Measurements from ENCODE around the gene SLIT3. TPM values are rescaled to one million over a fixed set of nuclear protein-coding genes. Genes with fewer than 3 reads are reported as not detected.

Gene SLIT3
- total RNA-seq, 1 experiment from 2014 or later: not detected

- H4K20me1 ChIP-seq (ENCODE audit: insufficient read depth): no peaks in the 10 kb centered on the region
- H3F3A ChIP-seq (ENCODE audit: insufficient read depth, low read depth): no peaks in the 10 kb centered on the region
- no peaks in the 10 kb centered on the region for H3K79me2 ChIP-seq (ENCODE audit: low read depth)
- H3K9me2 ChIP-seq (ENCODE audit: insufficient read depth): no peaks in the 10 kb centered on the region
- H3K9me3 ChIP-seq (ENCODE audit: insufficient read depth, low read depth): no peaks in the 10 kb centered on the region
- H3K4me1 ChIP-seq (replicated peaks; ENCODE audit: insufficient read depth): no peaks in the 10 kb centered on the region
- TF ChIP-seq CTCF (conservative IDR thresholded peaks at IDR 0.05): no peak
- no peak for TF ChIP-seq EZH2 (IDR thresholded peaks at IDR 0.05; ENCODE audit: low read depth)
- H3K27ac ChIP-seq: no peak overlapping the region
- H3K4me3 ChIP-seq: no peak overlapping the region
- no TSS peak for BruUV-seq (replicated peaks)
- H3K4me2 ChIP-seq: no peak overlapping the region
- intact Hi-C loops (cut with micrococcal nuclease; ENCODE audit: unreplicated experiment): no loop called here
- POLR2A ChIA-PET (ENCODE audit: unreplicated experiment): no interaction called here
- DNase-seq: no peak
- CTCF ChIA-PET: no interaction called here
- no peak overlapping the region for H2AFZ ChIP-seq
- H3K36me3 ChIP-seq (ENCODE audit: low read depth): no peaks in the 10 kb centered on the region
- peaks cover 60% of the 10 kb centered on the region for H3K27me3 ChIP-seq (ENCODE audit: insufficient read depth, low read depth)
Observed at GRCh38 chr5:169263591-169263990, 37.3 kb downstream of the SLIT3 start.

- TF ChIP-seq CTCF (conservative IDR thresholded peaks at IDR 0.05) (no peak), EZH2 (IDR thresholded peaks at IDR 0.05; ENCODE audit: low read depth) (no peak)
- no peaks in the 10 kb centered on the region for H3K9me2 ChIP-seq (ENCODE audit: insufficient read depth)
- no peak overlapping the region for H3K4me3 ChIP-seq
- POLR2A ChIA-PET (ENCODE audit: unreplicated experiment): no interaction called here
- H3F3A ChIP-seq (ENCODE audit: insufficient read depth, low read depth): no peaks in the 10 kb centered on the region
- no peaks in the 10 kb centered on the region for H3K9me3 ChIP-seq (ENCODE audit: insufficient read depth, low read depth)
- H2AFZ ChIP-seq: no peak overlapping the region
- BruUV-seq (replicated peaks): no TSS peak
- H3K4me2 ChIP-seq: no peak overlapping the region
- H3K27ac ChIP-seq: no peak overlapping the region
- intact Hi-C loops (cut with micrococcal nuclease; ENCODE audit: unreplicated experiment): no loop called here
- no peaks in the 10 kb centered on the region for H3K36me3 ChIP-seq (ENCODE audit: low read depth)
- CTCF ChIA-PET: no interaction called here
- H3K27me3 ChIP-seq (ENCODE audit: insufficient read depth, low read depth): peaks cover 81% of the 10 kb centered on the region
- H3K79me2 ChIP-seq (ENCODE audit: low read depth): no peaks in the 10 kb centered on the region
- no peaks in the 10 kb centered on the region for H3K4me1 ChIP-seq (replicated peaks; ENCODE audit: insufficient read depth)
- no peaks in the 10 kb centered on the region for H4K20me1 ChIP-seq (ENCODE audit: insufficient read depth)
- DNase-seq: no peak
Observed at GRCh38 chr5:169260896-169261569, 39.9 kb downstream of the SLIT3 start.

GRCh38 chr5:169258372-169259000 lies 42.5 kb downstream of the SLIT3 start:
- H3F3A ChIP-seq (ENCODE audit: insufficient read depth, low read depth): no peaks in the 10 kb centered on the region
- H3K9me3 ChIP-seq (ENCODE audit: insufficient read depth, low read depth): no peaks in the 10 kb centered on the region
- ChIA-PET CTCF (no interaction called here), POLR2A (ENCODE audit: unreplicated experiment) (no interaction called here)
- H3K4me1 ChIP-seq (replicated peaks; ENCODE audit: insufficient read depth): no peaks in the 10 kb centered on the region
- H3K27me3 ChIP-seq (ENCODE audit: insufficient read depth, low read depth): peaks cover 84% of the 10 kb centered on the region
- no peaks in the 10 kb centered on the region for H3K36me3 ChIP-seq (ENCODE audit: low read depth)
- no peaks in the 10 kb centered on the region for H3K9me2 ChIP-seq (ENCODE audit: insufficient read depth)
- no peak overlapping the region for H3K27ac ChIP-seq
- TF ChIP-seq CTCF (conservative IDR thresholded peaks at IDR 0.05): no peak
- no peak for TF ChIP-seq EZH2 (IDR thresholded peaks at IDR 0.05; ENCODE audit: low read depth)
- H3K4me3 ChIP-seq: no peak overlapping the region
- H2AFZ ChIP-seq: no peak overlapping the region
- H3K4me2 ChIP-seq: no peak overlapping the region
- H4K20me1 ChIP-seq (ENCODE audit: insufficient read depth): no peaks in the 10 kb centered on the region
- intact Hi-C loops (cut with micrococcal nuclease; ENCODE audit: unreplicated experiment): no loop called here
- no peak for DNase-seq
- H3K79me2 ChIP-seq (ENCODE audit: low read depth): no peaks in the 10 kb centered on the region
- no TSS peak for BruUV-seq (replicated peaks)

Measured in PC-9 (cell line).